Central memory CD4-positive, alpha-beta T cell (primary cell): ENCODE data around the gene GPC6.

Source experiments
- DNase-seq: peaks from one replicate; pipeline ENCODE4 v3.0.0; 2022

Gene GPC6

GRCh38 chr13:93621966-93622365, 395.4 kb downstream of the GPC6 start:
- DNase-seq, result no peak

GRCh38 chr13:93624311-93624777, 397.7 kb downstream of the GPC6 start:
- no peak for DNase-seq

- no peak for DNase-seq
These were observed 398.9 kb downstream of the GPC6 start for GRCh38 chr13:93625536-93625935.

GRCh38 chr13:93628136-93628797, 401.7 kb downstream of the GPC6 start:
- no peak for DNase-seq

- no peak for DNase-seq
These were observed 409.0 kb downstream of the GPC6 start for GRCh38 chr13:93635616-93636032.

GRCh38 chr13:93637852-93638251, 411.2 kb downstream of the GPC6 start:
- no peak for DNase-seq

- no peak for DNase-seq
These were observed 413.8 kb downstream of the GPC6 start for GRCh38 chr13:93640452-93640851.

- no peak for DNase-seq
These were observed 419.6 kb downstream of the GPC6 start for GRCh38 chr13:93646245-93646644.

GRCh38 chr13:93649496-93649895, 422.9 kb downstream of the GPC6 start:
- DNase-seq, result no peak

- no peak for DNase-seq
These were observed 427.2 kb downstream of the GPC6 start for GRCh38 chr13:93653776-93654175.

GRCh38 chr13:93655154-93655553, 428.5 kb downstream of the GPC6 start:
- DNase-seq, result no peak

GRCh38 chr13:93660391-93661063, 433.9 kb downstream of the GPC6 start:
- DNase-seq, result no peak

- no peak for DNase-seq
These were observed 444.3 kb downstream of the GPC6 start for GRCh38 chr13:93670866-93671265.

- no peak for DNase-seq
These were observed 446.4 kb downstream of the GPC6 start for GRCh38 chr13:93672996-93673395.

GRCh38 chr13:93673885-93674284, 447.3 kb downstream of the GPC6 start:
- DNase-seq, result no peak

- no peak for DNase-seq
These were observed 447.7 kb downstream of the GPC6 start for GRCh38 chr13:93674337-93674755.

- no peak for DNase-seq
These were observed 453.7 kb downstream of the GPC6 start for GRCh38 chr13:93680329-93680728.

GRCh38 chr13:93685900-93686299, 459.3 kb downstream of the GPC6 start:
- no peak for DNase-seq

- DNase-seq, result no peak
These were observed 459.8 kb downstream of the GPC6 start for GRCh38 chr13:93686399-93686798.

GRCh38 chr13:93687261-93687660, 460.7 kb downstream of the GPC6 start:
- no peak for DNase-seq

GRCh38 chr13:93689333-93689732, 462.7 kb downstream of the GPC6 start:
- no peak for DNase-seq

- DNase-seq, result no peak
These were observed 463.5 kb downstream of the GPC6 start for GRCh38 chr13:93690139-93690538.

- no peak for DNase-seq
These were observed 471.5 kb downstream of the GPC6 start for GRCh38 chr13:93698016-93698613.

GRCh38 chr13:93700115-93700514, 473.5 kb downstream of the GPC6 start:
- DNase-seq, result no peak
